ENCODE results near the gene C12orf50.
"Not testable (repeated sequence)": the region's sequence is repeated elsewhere in the genome, so short reads cannot be mapped to it uniquely, and the experiment has no call there.

C12orf50 gene

GRCh38 chr12:87991483-87991882 lies 37.7 kb downstream of the C12orf50 start:
- in situ Hi-C loops (cut with MboI; ENCODE audit: low sequenced_read_pairs) = no loop called here

DNA sequence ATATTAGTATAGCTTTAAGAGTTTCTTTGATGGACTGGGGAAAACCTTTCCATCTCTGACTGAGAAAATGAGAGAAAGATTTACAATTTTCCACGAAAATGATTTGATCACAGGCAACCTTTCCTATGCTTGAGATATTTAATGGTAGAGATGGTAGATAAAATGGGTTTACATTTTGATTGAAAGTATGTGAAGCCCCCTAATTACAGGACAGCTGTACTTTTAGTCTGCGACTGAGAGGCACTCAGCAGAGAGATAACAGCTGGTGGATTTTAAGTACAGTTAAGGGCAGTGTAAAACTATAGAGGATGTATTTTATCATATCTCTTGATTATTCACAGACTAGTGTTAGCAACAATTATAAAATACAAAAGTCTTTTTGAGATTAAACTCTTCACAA lies 40.7 kb downstream of the C12orf50 start:
- in situ Hi-C loops (cut with MboI; ENCODE audit: low sequenced_read_pairs) = no loop called here

DNA sequence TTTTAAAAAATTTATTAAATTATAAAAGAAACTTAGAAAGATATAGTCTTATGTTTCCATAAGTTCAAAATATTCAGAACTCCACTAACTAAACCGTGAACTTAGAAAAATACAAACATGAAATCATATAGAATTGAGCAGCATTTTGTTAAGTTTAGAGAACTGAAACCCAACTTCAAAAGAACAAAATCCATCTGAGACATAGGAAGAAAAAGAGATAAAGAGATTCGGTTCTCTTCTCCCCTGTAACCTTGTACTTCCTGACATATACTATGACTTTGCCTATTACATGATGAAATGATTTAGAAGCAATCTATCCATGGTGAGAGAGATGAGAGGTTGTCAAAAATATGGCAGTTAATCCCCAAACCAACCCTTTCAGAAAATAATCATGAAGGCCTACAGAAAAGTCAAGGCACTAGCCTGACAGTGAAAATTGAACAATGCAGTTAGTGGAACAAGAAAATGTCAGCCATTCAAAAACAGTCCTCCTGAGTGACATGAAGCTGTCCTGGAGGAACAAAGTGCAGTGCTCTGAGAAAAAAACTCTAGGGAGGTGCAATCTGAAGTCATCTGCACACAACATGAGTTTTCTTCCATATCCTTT lies 44.0 kb downstream of the C12orf50 start:
- in situ Hi-C loops (cut with MboI; ENCODE audit: low sequenced_read_pairs) = no loop called here

DNA sequence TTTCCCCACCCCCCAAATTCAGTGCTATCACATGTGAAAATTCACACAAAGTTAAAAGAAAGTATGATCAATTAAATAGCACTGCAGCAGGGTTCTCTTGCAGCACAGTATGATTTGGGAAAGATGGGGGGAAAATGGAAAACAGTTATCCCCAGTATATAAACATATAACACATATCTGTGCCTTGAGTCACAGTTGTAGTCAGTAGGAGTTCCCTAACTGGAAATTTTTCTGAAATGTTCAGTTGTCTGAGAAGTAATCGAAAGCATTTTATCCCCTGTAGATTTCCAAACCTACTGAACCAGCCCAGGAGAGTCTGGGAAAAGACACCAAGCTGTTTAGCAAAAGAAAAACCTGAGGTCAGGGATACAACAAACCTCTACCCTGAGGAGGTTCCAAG lies 47.0 kb downstream of the C12orf50 start:
- in situ Hi-C loops (cut with MboI; ENCODE audit: low sequenced_read_pairs) = no loop called here

DNA sequence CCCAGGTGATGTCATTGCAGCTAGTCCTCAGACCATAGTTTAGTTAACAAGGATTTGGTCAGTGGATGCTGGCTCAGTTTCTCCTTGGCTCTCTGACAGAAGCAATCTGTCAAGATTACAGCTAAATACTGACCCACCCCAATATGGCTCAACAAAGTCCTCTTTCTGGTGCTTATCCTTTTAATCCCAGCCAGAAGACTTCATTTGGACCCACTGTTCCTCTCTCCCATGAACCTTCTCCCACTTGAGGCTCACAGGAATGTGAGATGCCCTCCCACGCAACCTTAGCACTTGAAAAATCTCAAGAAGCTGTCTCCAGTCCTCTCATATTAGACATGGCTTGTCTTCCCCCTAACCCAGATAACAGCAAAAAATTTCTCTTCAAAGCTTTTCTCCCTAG lies 47.7 kb downstream of the C12orf50 start:
- in situ Hi-C loops (cut with MboI; ENCODE audit: low sequenced_read_pairs) = no loop called here

- in situ Hi-C loops (cut with MboI; ENCODE audit: low sequenced_read_pairs) = no loop called here
Measured at GRCh38 chr12:87975879-87976278, 53.3 kb downstream of the C12orf50 start.

- in situ Hi-C loops (cut with MboI; ENCODE audit: low sequenced_read_pairs) = no loop called here
Measured at GRCh38 chr12:87967871-87968270, 61.3 kb downstream of the C12orf50 start.

DNA sequence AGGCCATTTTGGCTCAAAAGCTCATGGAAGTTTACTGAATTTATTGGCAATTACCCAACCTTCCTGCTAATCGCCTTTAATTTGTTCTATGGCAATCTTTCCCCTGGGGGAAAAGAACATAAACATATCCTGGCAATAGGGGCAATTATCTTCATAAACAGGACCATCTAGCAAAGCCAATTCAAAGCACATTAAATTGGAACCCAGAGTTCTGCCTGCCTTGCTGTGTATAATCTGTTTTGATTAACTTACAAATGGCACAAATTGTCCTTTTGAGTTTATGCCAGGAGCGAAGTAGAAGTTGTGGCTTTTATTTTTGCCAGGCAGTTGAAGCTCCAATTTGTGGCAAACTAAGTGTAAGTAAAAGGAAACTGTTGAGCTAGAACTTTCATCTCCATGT lies 68.6 kb downstream of the C12orf50 start:
- in situ Hi-C loops (cut with MboI; ENCODE audit: low sequenced_read_pairs) = no loop called here

GRCh38 chr12:87954028-87954427 lies 75.2 kb downstream of the C12orf50 start:
- in situ Hi-C loops (cut with MboI; ENCODE audit: low sequenced_read_pairs) = not testable (repeated sequence)

DNA sequence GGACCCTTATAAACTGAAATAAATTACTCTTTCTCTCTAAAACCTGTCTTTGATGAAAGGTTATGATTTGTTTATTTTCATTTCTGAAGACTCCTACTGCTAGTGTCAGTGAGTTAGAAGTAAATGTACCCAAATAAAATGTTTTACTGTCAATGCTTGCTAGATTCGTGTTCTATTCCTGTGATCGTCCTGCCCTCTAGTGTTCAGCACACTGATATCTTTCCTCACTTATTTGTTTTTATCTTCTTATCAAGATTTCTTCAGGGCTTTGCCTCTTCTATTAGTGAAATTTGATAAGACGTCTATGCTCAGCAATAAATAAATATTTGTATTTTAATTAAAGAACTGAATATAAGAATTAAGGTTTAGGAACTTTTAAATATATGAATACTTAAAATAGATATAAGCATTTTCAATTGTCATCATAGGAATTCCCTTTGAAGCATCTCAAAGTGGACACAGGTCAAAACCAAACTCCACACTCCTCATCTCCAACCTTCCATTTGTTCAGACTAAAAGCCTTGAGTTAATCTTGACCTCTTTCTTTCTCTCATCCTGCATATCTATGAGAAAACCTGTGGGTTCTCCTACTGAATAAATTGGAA lies 75.8 kb downstream of the C12orf50 start:
- in situ Hi-C loops (cut with MboI; ENCODE audit: low sequenced_read_pairs) = no loop called here

DNA sequence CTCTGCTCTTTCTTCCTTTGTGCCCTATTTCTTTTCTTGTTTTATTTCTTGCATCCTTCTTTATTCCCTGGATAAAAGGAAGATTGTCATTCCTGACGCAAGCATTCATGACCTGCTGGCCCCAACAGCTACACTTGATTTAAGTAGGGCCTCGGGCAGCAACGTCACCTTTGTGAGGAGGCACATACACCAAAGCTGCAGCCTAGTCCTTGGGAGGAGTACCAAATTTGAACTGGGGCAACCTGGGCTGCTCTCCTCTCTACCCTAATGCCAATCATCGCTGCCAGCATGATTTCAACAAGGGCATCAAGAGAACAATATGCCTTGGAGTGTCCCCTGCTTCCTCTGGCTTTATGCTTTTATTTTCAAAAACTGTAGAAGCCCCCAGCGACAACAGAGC lies 76.4 kb downstream of the C12orf50 start:
- in situ Hi-C loops (cut with MboI; ENCODE audit: low sequenced_read_pairs) = no loop called here

GRCh38 chr12:87952223-87952622 lies 77.0 kb downstream of the C12orf50 start:
- in situ Hi-C loops (cut with MboI; ENCODE audit: low sequenced_read_pairs) = no loop called here

DNA sequence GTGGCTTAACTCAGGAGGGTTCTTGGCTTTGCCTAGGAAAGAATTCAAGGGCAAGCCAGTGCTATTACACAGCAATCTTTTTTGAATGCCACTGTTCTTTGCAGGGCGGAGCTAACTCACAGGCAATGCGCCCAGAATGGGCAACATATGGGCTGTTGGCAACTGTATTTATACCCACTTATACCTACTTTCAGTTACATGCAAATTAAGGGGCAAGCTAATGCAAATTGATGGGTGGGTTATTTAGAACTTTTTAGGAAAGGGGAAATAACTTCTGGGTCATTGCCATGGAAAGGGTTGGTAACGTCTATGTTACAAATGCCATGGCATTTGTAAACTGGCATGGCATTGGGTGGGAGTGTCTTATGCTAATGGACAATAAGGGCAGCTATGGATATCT lies 85.4 kb downstream of the C12orf50 start:
- in situ Hi-C loops (cut with MboI; ENCODE audit: low sequenced_read_pairs) = no loop called here

- in situ Hi-C loops (cut with MboI; ENCODE audit: low sequenced_read_pairs) = no loop called here
Measured at GRCh38 chr12:87943023-87943422, 86.2 kb downstream of the C12orf50 start.

- in situ Hi-C loops (cut with MboI; ENCODE audit: low sequenced_read_pairs) = no loop called here
Measured at GRCh38 chr12:87939182-87939581, 90.0 kb downstream of the C12orf50 start.

DNA sequence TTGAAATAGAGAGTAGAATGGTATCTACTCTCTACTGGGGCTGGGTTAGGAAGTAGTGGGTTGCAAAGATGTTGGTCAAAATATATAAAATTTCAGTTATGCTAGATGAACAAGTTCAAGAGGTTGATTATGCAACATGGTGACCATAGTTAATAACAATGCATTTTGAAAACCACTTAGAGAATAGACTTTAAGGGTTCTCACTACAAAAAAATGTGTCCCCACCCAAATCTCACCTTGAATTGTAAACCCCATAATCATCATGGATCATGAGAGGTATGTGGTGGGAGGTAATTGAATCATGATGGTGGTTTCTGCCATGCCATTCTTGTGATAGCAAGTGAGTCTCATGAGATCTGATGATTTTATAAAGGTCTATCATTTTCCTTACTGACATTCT lies 94.0 kb downstream of the C12orf50 start:
- in situ Hi-C loops (cut with MboI; ENCODE audit: low sequenced_read_pairs) = no loop called here

GRCh38 chr12:87933991-87934390 lies 95.2 kb downstream of the C12orf50 start:
- in situ Hi-C loops (cut with MboI; ENCODE audit: low sequenced_read_pairs) = no loop called here

DNA sequence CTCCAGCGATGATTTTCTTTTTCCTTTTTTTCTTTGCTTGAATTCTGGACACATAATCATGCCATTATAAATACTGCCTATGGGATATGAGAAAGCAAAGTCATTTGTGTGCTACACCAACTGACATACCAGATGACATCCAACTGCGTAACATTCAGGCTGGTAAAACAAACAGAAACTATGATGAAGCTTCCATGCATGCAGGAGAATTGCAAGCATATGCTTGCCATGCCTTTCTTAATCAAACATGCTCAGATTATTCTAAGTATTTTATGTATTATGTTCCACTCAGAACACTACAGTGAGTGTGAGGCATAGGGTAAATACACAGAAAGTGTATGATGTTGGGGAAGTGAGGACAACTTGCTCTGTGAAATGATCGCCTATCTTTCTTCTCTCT lies 97.4 kb downstream of the C12orf50 start:
- in situ Hi-C loops (cut with MboI; ENCODE audit: low sequenced_read_pairs) = no loop called here

DNA sequence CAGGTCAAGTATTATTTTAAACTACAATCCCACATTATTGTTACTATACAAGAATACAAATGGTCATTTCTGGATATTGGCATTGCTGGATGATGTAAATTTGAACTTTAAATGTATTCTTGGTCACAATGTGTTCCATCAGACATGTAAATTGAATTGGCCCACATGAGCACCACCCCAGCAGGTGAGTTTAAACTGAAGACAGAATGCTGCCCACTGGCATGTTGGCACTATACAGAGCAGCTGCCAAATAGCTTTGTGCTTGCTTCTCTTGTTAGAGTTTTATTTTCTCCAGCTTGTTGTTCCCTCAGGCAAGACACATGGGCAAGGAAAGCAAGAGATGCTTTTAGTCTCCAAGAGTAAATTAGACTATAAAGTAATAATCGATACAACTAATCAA lies 98.6 kb downstream of the C12orf50 start:
- in situ Hi-C loops (cut with MboI; ENCODE audit: low sequenced_read_pairs) = no loop called here

All from HL-60/S4 treated with retinoic acid at 250 ng/mL for 4 days and 3 days (cell line).